ENCODE measurements around the gene HEYL. TPM values are rescaled to one million over a fixed set of nuclear protein-coding genes. Genes with fewer than 3 reads are reported as not detected.

The HEYL gene
- total and polyA plus RNA-seq, 2 of the 8 experiments (the other 6 are each of a cell fraction or from before 2014, with no cell fraction given) = 1.8 to 3.1 TPM

- TF ChIP-seq KDM4A (IDR thresholded peaks at IDR 0.05; ENCODE audit: low read depth, low read length, severe bottlenecking) = no peak
- no peak for FAIRE-seq
- Histone ChIP-seq H3K9ac (replicated peaks in 1 of 4; ENCODE audit: extremely low read depth in 1 of 4, low read depth in 3 of 4, low read length in 3 of 4) (no peak overlapping the region), H4K8ac (ENCODE audit: extremely low read depth, insufficient read depth, low read length) (no peak overlapping the region), H3K56ac (replicated peaks; ENCODE audit: insufficient read length, low read depth, low read length) (no peak overlapping the region), H4K5ac (ENCODE audit: insufficient read length, low read depth, low read length) (no peak overlapping the region), H3K79me2 (ENCODE audit: control insufficient read depth in 1 of 2, insufficient read depth in 2 of 2, low read length in 2 of 2) (no peaks in the 10 kb centered on the region), H2BK12ac (ENCODE audit: low read depth, low read length) (no peak overlapping the region), H2BK15ac (ENCODE audit: low read length) (no peak overlapping the region), H3K23ac (ENCODE audit: insufficient read length) (no peak overlapping the region), H3K4me2 (ENCODE audit: insufficient read depth in 1 of 2, low read depth in 2 of 2, low read length in 2 of 2) (no peak overlapping the region), H2BK20ac (ENCODE audit: low read length) (no peak overlapping the region), H3K14ac (ENCODE audit: insufficient read length) (no peak overlapping the region), H2AFZ (ENCODE audit: low read length) (no peak overlapping the region), H3K18ac (ENCODE audit: extremely low read depth, low read length) (no peak overlapping the region), H3K23me2 (ENCODE audit: low read depth, low read length) (no peaks in the 10 kb centered on the region), H4K91ac (replicated peaks; ENCODE audit: insufficient read length, low read length) (no peak overlapping the region), H3K27me3 (replicated peaks in 1 of 4; ENCODE audit: control insufficient read depth in 3 of 4, extremely low read depth in 1 of 4, insufficient read depth in 3 of 4, low read length in 3 of 4) (peaks cover 0 to 25% (median 22%) of the 10 kb centered on the region in 4 experiments; a peak in 6 of 7 replicates), H3K79me1 (ENCODE audit: low read depth, low read length) (no peaks in the 10 kb centered on the region), H3K4ac (replicated peaks; ENCODE audit: insufficient read length, low read depth, low read length) (no peak overlapping the region), H4K20me1 (replicated peaks in 1 of 2; ENCODE audit: control insufficient read depth in 1 of 2, insufficient read depth in 2 of 2, low read length in 2 of 2) (peaks cover 0 to 5% of the 10 kb centered on the region in 2 experiments), H3K9me3 (ENCODE audit: insufficient read depth in 2 of 2, low read depth in 1 of 2, low read length in 1 of 2) (no peaks in the 10 kb centered on the region), H2BK120ac (replicated peaks; ENCODE audit: low read depth, low read length) (no peak overlapping the region), H2BK5ac (ENCODE audit: low read depth, low read length) (no peak overlapping the region), H3K27ac (ENCODE audit: low read depth, low read length) (no peak overlapping the region), H3K4me3 (ENCODE audit: extremely low read depth in 1 of 4, insufficient read depth in 2 of 4, low read depth in 3 of 4, low read length in 4 of 4) (no peak overlapping the region), H2AK5ac (ENCODE audit: low read depth, low read length) (no peak overlapping the region), H3K4me1 (replicated peaks in 1 of 4; ENCODE audit: control insufficient read depth in 3 of 4, insufficient read depth in 4 of 4, low read length in 3 of 4) (peaks cover 0 to 2% (median 0%) of the 10 kb centered on the region in 4 experiments; a peak in 3 of 7 replicates), H3K36me3 (ENCODE audit: control insufficient read depth in 2 of 4, insufficient read depth in 4 of 4, low read length in 3 of 4) (no peaks in the 10 kb centered on the region)
- no peak for DNase-seq (ENCODE audit: low read depth in 1 of 2, low spot score in 2 of 2)
- 98% methylated on average over 11 of the region's 11 CpGs; no CpG with 5 or more reads in 1 of the 2 experiments for WGBS, 2 experiments (ENCODE audit: extremely low coverage in 1 of 2, insufficient coverage in 1 of 2, insufficient read length in 1 of 2, insufficient replicate concordance in 2 of 2, low coverage in 1 of 2, low lambda C conversion rate in 2 of 2, missing lambda C conversion rate in 1 of 2)
- ChIA-PET POLR2A (ENCODE audit: partially characterized antibody) (interaction anchor here (1.5 kb wide), 1 partner anchor 52 kb away, joined by 6 read pairs; the partner anchor contains the start of gene PABPC4), CTCF (ENCODE audit: partially characterized antibody) (interaction anchor here (0.7 to 16.5 kb wide), 6 partner anchors 15 to 100 kb away, joined by 3 to 337 read pairs (median 18); no protein-coding TSS in a partner anchor)
Observed at GRCh38 chr1:39628807-39629350, 10.6 kb downstream of the HEYL start.
